Neural cell (in vitro differentiated cells): ENCODE data around the gene SIPA1. TPM values are rescaled to one million over a fixed set of nuclear protein-coding genes. Genes with fewer than 3 reads are reported as not detected.

Experiments used
- H2AFZ ChIP-seq: fragments of 200-600, 300-800 bp; sonication (generic), shearing (Covaris generic); 2 replicates; pipeline ENCODE4 v1.6.0; 2014; ENCODE audit warnings: low read depth, mild to moderate bottlenecking, antibody characterized with exemption, low read length, moderate library complexity
- H3F3A ChIP-seq: fragments of 200-600 bp; shearing (Covaris generic); 2 replicates; pipeline ENCODE4 v1.6.1; 2016; ENCODE audit warnings: mild to moderate bottlenecking, moderate library complexity, mixed read lengths, antibody characterized with exemption, low read length; ENCODE audit not compliant: insufficient read depth, poor library complexity, severe bottlenecking
- H3K27ac ChIP-seq: fragments of 200-600, 300-800 bp; sonication (generic), shearing (Covaris generic); 2 replicates; pipeline ENCODE4 v1.5.1; 2014; ENCODE audit warnings: mild to moderate bottlenecking, low read length, moderate library complexity
- H3K27me3 ChIP-seq: fragments of 300-800, 200-600 bp; sonication (generic), shearing (Covaris generic); 2 replicates; pipeline ENCODE4 v1.6.0; 2014; ENCODE audit warnings: mild to moderate bottlenecking, low read depth, low read length, moderate library complexity; ENCODE audit not compliant: insufficient read depth
- H3K36me3 ChIP-seq: fragments of 300-800, 200-600 bp; sonication (generic), shearing (Covaris generic); 2 replicates; pipeline ENCODE4 v1.5.1; 2014; ENCODE audit warnings: mild to moderate bottlenecking, antibody characterized with exemption, low read length, moderate library complexity; ENCODE audit not compliant: insufficient read depth
- H3K4me2 ChIP-seq: fragments of 300-800, 200-600 bp; sonication (generic), shearing (Covaris generic); 2 replicates; pipeline ENCODE4 v1.6.0; 2014; ENCODE audit warnings: mild to moderate bottlenecking, low read length
- H3K4me3 ChIP-seq: fragments of 300-800, 200-600 bp; sonication (generic), shearing (Covaris generic); 2 replicates; pipeline ENCODE4 v1.5.1; 2014; ENCODE audit warnings: mild to moderate bottlenecking, low read length, moderate library complexity
- H3K79me2 ChIP-seq: fragments of 200-600 bp; shearing (Covaris generic); replicated peaks from 2 replicates; pipeline ENCODE4 v1.6.0; 2014; ENCODE audit warnings: mild to moderate bottlenecking, low read length, moderate library complexity; ENCODE audit not compliant: insufficient read depth
- H3K9ac ChIP-seq: fragments of 300-800, 200-600 bp; sonication (generic), shearing (Covaris generic); 2 replicates; pipeline ENCODE4 v1.6.1; 2016; ENCODE audit warnings: mild to moderate bottlenecking, low read length, mixed read lengths
- H3K9me2 ChIP-seq: fragments of 200-600 bp; shearing (Covaris generic); 2 replicates; pipeline ENCODE4 v1.6.1; 2016; ENCODE audit warnings: mild to moderate bottlenecking, low read length, mixed read lengths; ENCODE audit not compliant: insufficient read depth
- H3K9me3 ChIP-seq: fragments of 200-600, 300-800 bp; sonication (generic), shearing (Covaris generic); 2 replicates; pipeline ENCODE4 v1.6.1; 2016; ENCODE audit warnings: mild to moderate bottlenecking, mixed run types, low read length, moderate library complexity, mixed read lengths
- H4K20me1 ChIP-seq: fragments of 200-600 bp; shearing (Covaris generic); 2 replicates; pipeline ENCODE4 v1.6.1; 2016; ENCODE audit warnings: mild to moderate bottlenecking, mixed run types; ENCODE audit not compliant: insufficient read depth
- CTCF ChIP-seq: fragments of 450-650 bp; IDR thresholded peaks from 2 replicates; pipeline ENCODE4 v1.5.1; 2014; ENCODE audit warnings: antibody characterized with exemption, mild to moderate bottlenecking, moderate library complexity; ENCODE audit not compliant: poor library complexity, severe bottlenecking
- EP300 ChIP-seq: fragments of 450-650 bp; conservative IDR thresholded peaks from 2 replicates; pipeline ENCODE4 v1.6.1; 2014; ENCODE audit warnings: antibody characterized with exemption, mild to moderate bottlenecking, moderate library complexity; ENCODE audit not compliant: poor library complexity, severe bottlenecking
- EZH2 ChIP-seq: fragments of 200-600, 300-800 bp; shearing (Covaris generic), sonication (generic); IDR thresholded peaks from 2 replicates; pipeline ENCODE4 v1.6.1; 2014; ENCODE audit warnings: antibody characterized with exemption, low read length, borderline replicate concordance, mild to moderate bottlenecking; ENCODE audit not compliant: insufficient read depth, poor library complexity, severe bottlenecking
- MXI1 ChIP-seq: fragments of 450-650 bp; conservative IDR thresholded peaks from 2 replicates; pipeline ENCODE4 v1.6.1; 2014; ENCODE audit warnings: antibody characterized with exemption, mild to moderate bottlenecking; ENCODE audit not compliant: poor library complexity, severe bottlenecking
- POLR2AphosphoS5 ChIP-seq: IDR thresholded peaks from 2 replicates; pipeline ENCODE4 v1.6.1; 2012
- RAD21 ChIP-seq: fragments of 450-650 bp; conservative IDR thresholded peaks from 2 replicates; pipeline ENCODE4 v1.6.1; 2014; ENCODE audit warnings: antibody characterized with exemption, mild to moderate bottlenecking, moderate library complexity
- REST ChIP-seq: IDR thresholded peaks from 2 replicates; pipeline ENCODE4 v1.6.1; 2012; ENCODE audit warnings: borderline replicate concordance
- SMC3 ChIP-seq: fragments of 450-650 bp; conservative IDR thresholded peaks from 2 replicates; pipeline ENCODE4 v1.6.1; 2014; ENCODE audit warnings: antibody characterized with exemption, mild to moderate bottlenecking, moderate library complexity; ENCODE audit not compliant: poor library complexity
- TAF1 ChIP-seq: IDR thresholded peaks from 2 replicates; pipeline ENCODE4 v1.6.1; 2012; ENCODE audit warnings: low read depth
- polyA minus RNA-seq: library from RNA; depleted of rRNA, polyadenylated mRNA; stranded (reverse); fragments of >200 nt; gene quantifications from 2 replicates; pipeline ENCODE4 v1.2.3, GENCODE V29; 2014
- polyA plus RNA-seq: library from polyadenylated mRNA; depleted of rRNA; stranded (reverse); fragments of >200 nt; gene quantifications from 2 replicates; pipeline ENCODE4 v1.2.3, GENCODE V29; 2014

The SIPA1 gene
- polyA plus RNA-seq: 0.16 and 6.5 TPM in 2 replicates
- polyA minus RNA-seq: 0.97 and 1.6 TPM in 2 replicates

GRCh38 chr11:65637794-65638419 is at the start of gene SIPA1:
Gene SIPA1 (plus strand): TSS chr11:65638101. CDS start chr11:65640922, 2,821 bp downstream.
- Histone ChIP-seq H3K36me3 (peaks cover 4% of the 10 kb centered on the region), H3K27me3 (no peaks in the 10 kb centered on the region), H3K27ac (no peak within 1 kb of the TSS), H3K4me3 (peak within 1 kb of the TSS; percentile 60), H4K20me1 (no peaks in the 10 kb centered on the region), H3K9me2 (no peaks in the 10 kb centered on the region), H3F3A (no peaks in the 10 kb centered on the region), H3K79me2 (no peaks in the 10 kb centered on the region), H3K4me2 (no peak within 1 kb of the TSS), H2AFZ (no peak within 1 kb of the TSS), H3K9ac (peak within 1 kb of the TSS; percentile 18), H3K9me3 (no peaks in the 10 kb centered on the region)
- TF ChIP-seq TAF1 (no peak), SMC3 (peak; percentile 44), RAD21 (peak; percentile 26), CTCF (peak; percentile 55), REST (no peak), EP300 (no peak), MXI1 (no peak), POLR2AphosphoS5 (no peak), EZH2 (no peak)

GRCh38 chr11:65588199-65589054 is 49.5 kb upstream of the SIPA1 start:
- Histone ChIP-seq H3K27ac (no peak overlapping the region), H2AFZ (no peak overlapping the region), H3K9me2 (no peaks in the 10 kb centered on the region), H3K36me3 (no peaks in the 10 kb centered on the region), H3K9ac (no peak overlapping the region), H3K4me2 (no peak overlapping the region), H3K79me2 (no peaks in the 10 kb centered on the region), H3K27me3 (peaks cover 43% of the 10 kb centered on the region), H3K4me3 (no peak overlapping the region), H3F3A (no peaks in the 10 kb centered on the region), H4K20me1 (no peaks in the 10 kb centered on the region), H3K9me3 (no peaks in the 10 kb centered on the region)
- no peak for TF ChIP-seq POLR2AphosphoS5
- peak; percentile 23 for TF ChIP-seq SMC3
- TF ChIP-seq CTCF: peak; percentile 44
